Activated CD4-positive, alpha-beta memory T cell treated with anti-CD3 and anti-CD28 coated beads for 36 hours (primary cell): ENCODE measurements around the gene RALBP1. TPM values are rescaled to one million over a fixed set of nuclear protein-coding genes. Genes with fewer than 3 reads are reported as not detected.
A peak's percentile ranks its signal among the peaks of the same experiment; 100 is the strongest.
"Not testable (repeated sequence)": the region's sequence is repeated elsewhere in the genome, so short reads cannot be mapped to it uniquely, and the experiment has no call there.

Experiments
- CTCF ChIA-PET: fragments of 350-600 bp; sonication (Branson Sonifier 250); formaldehyde crosslinking; loops from one replicate; lab custom pipeline; 2021; ENCODE audit warnings: antibody characterized with exemption, inconsistent platforms; lab: Charles Lee
- POLR2A ChIA-PET: fragments of 350-600 bp; sonication (Branson Sonifier 250); formaldehyde crosslinking; loops from one replicate; lab custom pipeline; 2021; ENCODE audit warnings: antibody characterized with exemption; lab: Charles Lee
- DNase-seq: peaks from one replicate; pipeline ENCODE4 v3.0.0-alpha.2; 2020
- H3K27ac Mint-ChIP-seq: one replicate; pipeline ENCODE4 v1.8.0; 2021; ENCODE audit warnings: mixed read lengths
- H3K27me3 Mint-ChIP-seq: one replicate; pipeline ENCODE4 v1.8.0; 2021; ENCODE audit warnings: mixed read lengths
- H3K36me3 Mint-ChIP-seq: one replicate; pipeline ENCODE4 v1.8.0; 2021; ENCODE audit warnings: mixed read lengths
- H3K4me1 Mint-ChIP-seq: one replicate; pipeline ENCODE4 v1.8.0; 2021; ENCODE audit warnings: low read depth, mixed read lengths
- H3K4me3 Mint-ChIP-seq: one replicate; pipeline ENCODE4 v1.8.0; 2021; ENCODE audit warnings: mild to moderate bottlenecking, mixed read lengths
- H3K9me3 Mint-ChIP-seq: one replicate; pipeline ENCODE4 v1.8.0; 2021; ENCODE audit warnings: mixed read lengths
- intact Hi-C: fragments of 100-400 bp; cut with micrococcal nuclease; formaldehyde crosslinking; loops from one replicate; pipeline ENCODE4 v1.15.1; 2023
- total RNA-seq, 2 experiments: library from RNA; stranded (reverse); gene quantifications; one replicate each; pipeline ENCODE4 v1.2.3, GENCODE V29; 2021

Gene RALBP1
- total RNA-seq, 2 experiments from 2014 or later: 53.1 to 54.7 TPM

GRCh38 chr18:9484856-9485255 lies 9.5 kb downstream of the RALBP1 start:
- H3K27me3 Mint-ChIP-seq, H3K9me3 Mint-ChIP-seq, intact Hi-C loops, CTCF ChIA-PET, H3K27ac Mint-ChIP-seq, DNase-seq, H3K4me3 Mint-ChIP-seq, POLR2A ChIA-PET: not testable (repeated sequence)
- Mint-ChIP-seq H3K36me3 (peaks cover 10% of the 10 kb centered on the region), H3K4me1 (peaks cover 23% of the 10 kb centered on the region)

- ChIA-PET CTCF (no interaction called here), POLR2A (no interaction called here)
- no peak for DNase-seq
- Mint-ChIP-seq H3K27ac (no peak overlapping the region), H3K4me1 (peaks cover 12% of the 10 kb centered on the region), H3K4me3 (no peak overlapping the region), H3K36me3 (peaks cover 20% of the 10 kb centered on the region), H3K27me3 (no peaks in the 10 kb centered on the region), H3K9me3 (peaks cover 6% of the 10 kb centered on the region)
- intact Hi-C loops: no loop called here
Measured at GRCh38 chr18:9488538-9488937, 13.2 kb downstream of the RALBP1 start.

DNA sequence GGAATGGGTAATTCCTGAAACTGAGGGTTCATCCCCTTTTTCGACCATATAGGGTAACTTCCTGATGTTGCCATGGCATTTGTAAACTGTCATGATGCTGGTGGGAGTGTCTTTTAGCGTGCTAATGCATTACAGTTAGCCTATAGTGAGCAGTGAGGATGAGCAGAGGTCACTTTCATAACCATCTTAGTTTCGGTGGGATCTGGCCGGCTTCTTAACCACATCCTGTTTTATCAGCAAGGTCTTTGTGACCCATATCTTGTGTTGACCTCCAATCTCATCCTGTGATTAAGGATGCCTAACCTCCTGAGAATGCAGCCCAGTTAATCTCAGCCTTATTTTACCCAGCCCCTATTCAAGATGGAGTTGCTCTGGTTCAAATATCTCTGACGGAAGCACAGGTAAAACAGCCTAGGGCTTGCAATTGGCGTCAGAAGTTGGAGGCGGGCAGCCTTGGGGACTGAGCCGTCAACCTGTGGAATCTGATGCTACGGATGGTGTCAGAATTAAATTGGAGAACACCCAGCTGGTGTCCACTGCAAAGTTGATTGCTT lies 19.5 kb downstream of the RALBP1 start:
- H3K4me1 Mint-ChIP-seq: peaks cover 24% of the 10 kb centered on the region
- no peaks in the 10 kb centered on the region for H3K27me3 Mint-ChIP-seq
- ChIA-PET POLR2A (interaction anchor here (0.6 to 0.9 kb wide), 2 partner anchors 13 to 17 kb away, joined by 3 read pairs; no protein-coding TSS in a partner anchor), CTCF (interaction anchor here (1.8 kb wide), 1 partner anchor 22 kb away, joined by 5 read pairs; no protein-coding TSS in a partner anchor)
- no peak overlapping the region for H3K27ac Mint-ChIP-seq
- no peak overlapping the region for H3K4me3 Mint-ChIP-seq
- intact Hi-C loops: loop anchor here (1.0 kb wide), 1 partner anchor 20 kb away; the partner anchor contains the start of gene RALBP1
- H3K36me3 Mint-ChIP-seq: peaks cover 11% of the 10 kb centered on the region
- DNase-seq: peak; percentile 33
- peaks cover 4% of the 10 kb centered on the region for H3K9me3 Mint-ChIP-seq

DNA sequence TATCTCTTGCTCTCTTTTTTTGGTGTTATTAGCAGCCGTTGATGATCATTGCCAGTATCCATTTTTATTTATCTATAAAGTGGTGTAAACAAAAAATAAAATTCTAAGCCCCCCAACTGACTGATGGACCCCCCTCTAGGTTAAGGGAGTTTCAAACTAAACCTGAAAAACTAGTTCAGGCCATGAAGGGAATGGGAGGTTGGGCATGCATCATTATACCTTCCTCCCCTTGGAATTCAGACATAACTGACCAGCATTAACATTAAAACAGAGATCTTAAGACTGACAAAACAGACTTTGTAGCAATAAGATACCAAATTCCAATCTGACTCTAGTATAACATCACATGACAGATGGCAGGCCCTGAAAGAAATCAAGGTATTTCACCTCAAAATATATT lies 20.2 kb downstream of the RALBP1 start:
- ChIA-PET CTCF (interaction anchor here (1.8 kb wide), 1 partner anchor 21 kb away, joined by 5 read pairs; no protein-coding TSS in a partner anchor), POLR2A (no interaction called here)
- H3K4me1 Mint-ChIP-seq: peaks cover 24% of the 10 kb centered on the region
- intact Hi-C loops: no loop called here
- H3K4me3 Mint-ChIP-seq: no peak overlapping the region
- no peak for DNase-seq
- H3K27ac Mint-ChIP-seq: no peak overlapping the region
- H3K9me3 Mint-ChIP-seq: peaks cover 4% of the 10 kb centered on the region
- no peaks in the 10 kb centered on the region for H3K27me3 Mint-ChIP-seq
- H3K36me3 Mint-ChIP-seq: peaks cover 16% of the 10 kb centered on the region

GRCh38 chr18:9495916-9496705 lies 20.8 kb downstream of the RALBP1 start:
- Mint-ChIP-seq H3K36me3 (peaks cover 18% of the 10 kb centered on the region), H3K27ac (no peak overlapping the region), H3K27me3 (no peaks in the 10 kb centered on the region), H3K9me3 (no peaks in the 10 kb centered on the region), H3K4me1 (peaks cover 22% of the 10 kb centered on the region), H3K4me3 (no peak overlapping the region)
- no peak for DNase-seq
- POLR2A ChIA-PET: no interaction called here
- intact Hi-C loops: no loop called here
- CTCF ChIA-PET: interaction anchor here (1.8 kb wide), 1 partner anchor 21 kb away, joined by 5 read pairs; no protein-coding TSS in a partner anchor

DNA sequence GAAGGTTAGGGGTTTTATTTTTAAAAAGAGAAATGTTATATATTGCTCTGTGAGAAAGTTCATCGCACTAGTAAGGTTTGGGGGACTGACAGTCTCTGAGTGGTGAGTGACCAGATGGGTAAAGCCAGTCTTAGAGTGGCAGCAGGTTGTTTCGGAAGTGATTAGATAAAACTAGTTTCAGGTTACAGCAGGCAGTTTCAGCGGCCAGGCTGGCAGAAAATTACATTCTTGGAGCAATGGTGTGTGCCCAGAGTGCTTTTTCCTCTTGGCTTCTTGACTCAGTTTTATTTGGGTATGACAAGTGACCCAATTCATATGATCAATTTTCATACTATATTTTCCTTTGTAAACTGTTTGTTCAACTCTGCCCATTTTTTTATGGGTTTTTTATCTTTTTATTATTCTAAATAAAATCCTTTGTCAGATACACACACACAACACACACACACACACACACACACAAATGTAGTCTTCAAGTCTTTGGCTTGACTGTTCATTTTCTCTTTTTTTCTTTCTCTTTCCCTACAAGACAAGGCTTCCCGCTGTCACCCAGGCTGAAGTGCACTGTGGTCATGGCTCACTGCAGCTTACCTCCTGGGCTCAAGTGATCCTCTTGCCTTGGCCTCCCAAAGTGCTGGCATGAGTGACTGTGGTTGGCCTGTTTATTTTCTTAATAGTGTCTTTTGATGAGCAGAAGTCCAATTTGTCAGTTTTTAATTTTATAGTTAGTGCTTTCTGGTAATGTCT lies 30.9 kb downstream of the RALBP1 start:
- Mint-ChIP-seq H3K27ac (no peak overlapping the region), H3K4me3 (no peak overlapping the region), H3K27me3 (no peaks in the 10 kb centered on the region), H3K9me3 (peaks cover 20% of the 10 kb centered on the region), H3K36me3 (peaks cover 14% of the 10 kb centered on the region), H3K4me1 (peaks cover 30% of the 10 kb centered on the region)
- DNase-seq: no peak
- ChIA-PET CTCF (interaction anchor here (2.0 kb wide), 1 partner anchor 11 kb away, joined by 9 read pairs; no protein-coding TSS in a partner anchor), POLR2A (no interaction called here)
- intact Hi-C loops: no loop called here

DNA sequence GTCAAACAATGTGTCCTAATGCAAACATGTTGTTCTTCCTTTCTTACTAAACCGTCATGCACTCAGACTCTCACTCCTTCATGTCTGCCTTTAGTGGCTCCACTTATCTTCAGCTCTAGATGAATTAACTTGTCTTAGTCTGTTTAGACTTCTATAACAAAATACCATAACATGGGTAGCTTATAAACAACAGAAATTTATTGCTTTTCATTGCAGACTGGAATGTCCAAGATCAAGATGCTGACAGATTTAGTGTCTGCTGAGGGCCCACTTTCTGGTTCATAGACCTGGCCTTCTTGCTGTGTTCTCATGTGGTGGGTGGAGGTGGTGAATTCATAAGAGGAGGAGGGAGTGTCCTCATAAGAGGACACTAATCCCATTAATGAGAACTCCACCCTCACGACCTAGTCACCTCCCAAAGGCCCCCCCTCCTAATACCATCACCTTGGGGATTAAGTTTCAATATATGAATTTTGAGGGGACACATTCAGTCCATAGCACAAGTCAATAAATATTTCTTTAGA lies 32.3 kb downstream of the RALBP1 start:
- CTCF ChIA-PET: interaction anchor here (2.0 kb wide), 1 partner anchor 9 kb away, joined by 9 read pairs; no protein-coding TSS in a partner anchor
- peaks cover 30% of the 10 kb centered on the region for H3K4me1 Mint-ChIP-seq
- intact Hi-C loops: no loop called here

GRCh38 chr18:9508446-9509025 lies 33.2 kb downstream of the RALBP1 start:
- H3K4me1 Mint-ChIP-seq: peaks cover 30% of the 10 kb centered on the region
- H3K27ac Mint-ChIP-seq: no peak overlapping the region
- ChIA-PET CTCF (no interaction called here), POLR2A (no interaction called here)
- peaks cover 1% of the 10 kb centered on the region for H3K9me3 Mint-ChIP-seq
- DNase-seq: no peak
- no peaks in the 10 kb centered on the region for H3K36me3 Mint-ChIP-seq
- intact Hi-C loops: no loop called here
- no peak overlapping the region for H3K4me3 Mint-ChIP-seq
- H3K27me3 Mint-ChIP-seq: no peaks in the 10 kb centered on the region

More for the DNA sequence above, 32.3 kb downstream of the RALBP1 start:
- Mint-ChIP-seq H3K9me3 (peaks cover 10% of the 10 kb centered on the region), H3K36me3 (peaks cover 5% of the 10 kb centered on the region), H3K27ac (no peak overlapping the region), H3K4me3 (no peak overlapping the region), H3K27me3 (no peaks in the 10 kb centered on the region)
- no peak for DNase-seq
- POLR2A ChIA-PET: interaction anchor here (0.6 kb wide), 1 partner anchor 13 kb away, joined by 3 read pairs; no protein-coding TSS in a partner anchor

DNA sequence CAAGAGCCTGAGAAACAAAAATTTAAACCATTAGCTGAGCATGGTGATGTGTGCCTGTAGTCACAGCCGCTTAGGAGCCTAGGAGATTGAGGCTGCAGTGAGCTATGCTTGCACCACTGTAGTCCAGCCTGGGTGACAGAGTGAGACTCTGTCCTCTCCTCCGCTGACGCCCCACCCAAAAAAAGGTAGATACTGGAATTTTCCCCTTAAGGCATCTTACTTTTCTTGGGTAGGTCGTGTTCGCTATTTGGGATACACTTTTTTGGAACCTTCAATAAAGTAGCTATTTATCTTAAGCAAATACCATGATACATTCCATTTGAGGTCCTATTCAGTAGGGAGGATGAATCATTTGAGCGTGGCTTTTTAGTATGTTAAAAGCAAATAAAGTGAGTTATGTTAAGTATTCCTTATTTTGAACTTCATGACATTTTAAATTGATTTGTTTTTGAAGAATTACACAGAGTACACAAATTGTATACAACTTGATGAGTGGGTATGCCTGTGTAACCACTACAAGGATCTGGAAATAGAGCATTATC lies 38.7 kb downstream of the RALBP1 start:
- Mint-ChIP-seq H3K27me3 (no peaks in the 10 kb centered on the region), H3K9me3 (no peaks in the 10 kb centered on the region), H3K4me1 (peaks cover 3% of the 10 kb centered on the region), H3K27ac (no peak overlapping the region), H3K4me3 (no peak overlapping the region), H3K36me3 (peaks cover 6% of the 10 kb centered on the region)
- CTCF ChIA-PET: interaction anchor here (0.6 to 1.5 kb wide), 3 partner anchors 91 to 179 kb away, joined by 3 to 5 read pairs (median 3); partner anchors contain the start of gene TWSG1
- POLR2A ChIA-PET: no interaction called here
- intact Hi-C loops: no loop called here
- no peak for DNase-seq

- Mint-ChIP-seq H3K36me3 (peaks cover 6% of the 10 kb centered on the region), H3K4me3 (no peak overlapping the region), H3K27ac (no peak overlapping the region), H3K4me1 (peaks cover 3% of the 10 kb centered on the region), H3K9me3 (no peaks in the 10 kb centered on the region), H3K27me3 (no peaks in the 10 kb centered on the region)
- CTCF ChIA-PET: interaction anchor here (0.6 to 2.1 kb wide), 39 partner anchors 9 to 864 kb away, joined by 3 to 11 read pairs (median 4); partner anchors contain the start of genes RALBP1 and TWSG1
- POLR2A ChIA-PET: interaction anchor here (0.5 kb wide), 1 partner anchor 400 kb away, joined by 4 read pairs; no protein-coding TSS in a partner anchor
- no peak for DNase-seq
- intact Hi-C loops: loop anchor here (1.0 to 5.0 kb wide), 5 partner anchors 39 to 862 kb away; partner anchors contain the start of genes RALBP1 and TWSG1
Measured at GRCh38 chr18:9516437-9517064, 41.2 kb downstream of the RALBP1 start.
